Suprapubic skin (tissue), 4 donors: ENCODE data around the gene PITPNM3. TPM values are rescaled to one million over a fixed set of nuclear protein-coding genes. Genes with fewer than 3 reads are reported as not detected.

Experiments
- DNase-seq, 2 donors: peaks; one replicate each; pipeline ENCODE4 v3.0.0-alpha.2; 2019; ENCODE audit warnings: low spot score in 2 of 2
- H3K27ac ChIP-seq: fragments of 200-600 bp; sonication (generic); one replicate; pipeline ENCODE4 v1.5.1; 2019
- H3K27me3 ChIP-seq: fragments of 200-600 bp; sonication (generic); one replicate; pipeline ENCODE4 v1.5.1; 2019
- H3K36me3 ChIP-seq: fragments of 200-600 bp; sonication (generic); one replicate; pipeline ENCODE4 v1.5.1; 2019
- H3K4me1 ChIP-seq: fragments of 200-600 bp; sonication (generic); one replicate; pipeline ENCODE4 v1.5.1; 2019
- H3K4me3 ChIP-seq: fragments of 200-600 bp; sonication (generic); one replicate; pipeline ENCODE4 v1.5.1; 2019; ENCODE audit warnings: mild to moderate bottlenecking
- H3K9me3 ChIP-seq: fragments of 200-600 bp; sonication (generic); one replicate; pipeline ENCODE4 v1.5.1; 2019
- CTCF ChIP-seq, 2 donors: fragments of 200-600 bp in 1 of 2; fragments of 450-650 bp in 1 of 2; sonication (generic) in 1 of 2; IDR thresholded peaks; one replicate each; pipeline ENCODE4 v1.5.1; 2016 to 2019; ENCODE audit warnings: antibody characterized with exemption in 2 of 2, mild to moderate bottlenecking in 1 of 2, moderate library complexity in 1 of 2
- EP300 ChIP-seq: sonication (generic); formaldehyde crosslinking; IDR thresholded peaks from one replicate; pipeline ENCODE4 v1.6.1; 2017; ENCODE audit warnings: antibody characterized with exemption
- POLR2A ChIP-seq, 2 donors: fragments of 450-650 bp; IDR thresholded peaks; one replicate each; pipeline ENCODE4 v1.6.1; 2017; ENCODE audit warnings: antibody characterized with exemption in 2 of 2, mild to moderate bottlenecking in 2 of 2, moderate library complexity in 2 of 2
- POLR2AphosphoS5 ChIP-seq, 3 donors: sonication (generic); formaldehyde crosslinking; IDR thresholded peaks; one replicate each; pipeline ENCODE4 v1.6.1; 2017; ENCODE audit warnings: antibody characterized with exemption in 3 of 3
- WGBS: methylation state at CpG from one replicate; pipeline ENCODE4 v1.1.5; 2018; 5-methylcytosine and 5-hydroxymethylcytosine counted together
- total RNA-seq, 4 donors: library from RNA; depleted of rRNA; stranded (reverse); fragments of >200 nt; gene quantifications; one replicate each; pipeline ENCODE4 v1.1.0, GENCODE V29; 2016

The PITPNM3 gene
- total RNA-seq, 4 donors from 2014 or later: 16.4 to 31.1 (median 19.2) TPM

GRCh38 chr17:6557040-6557438 lies 684 bp upstream of the PITPNM3 start:
- H3K9me3 ChIP-seq: no peaks in the 10 kb centered on the region
- peaks cover 5% of the 10 kb centered on the region for H3K27me3 ChIP-seq
- no peak for DNase-seq
- no peaks in the 10 kb centered on the region for H3K36me3 ChIP-seq
- peak overlapping the region; percentile 80 for H3K4me3 ChIP-seq
- TF ChIP-seq CTCF (IDR thresholded peaks at IDR 0.05) (no peak), POLR2A (IDR thresholded peaks at IDR 0.05) (no peak), POLR2AphosphoS5 (IDR thresholded peaks at IDR 0.05) (no peak), EP300 (no peak)
- 58% methylated on average over 8 of the region's 9 CpGs for WGBS
- peaks cover 37% of the 10 kb centered on the region for H3K4me1 ChIP-seq
- no peak overlapping the region for H3K27ac ChIP-seq

- DNase-seq: no peak
- Histone ChIP-seq H3K36me3 (no peaks in the 10 kb centered on the region), H3K4me1 (peaks cover 47% of the 10 kb centered on the region), H3K9me3 (no peaks in the 10 kb centered on the region), H3K27me3 (peaks cover 5% of the 10 kb centered on the region), H3K4me3 (peak overlapping the region; percentile 80), H3K27ac (peak overlapping the region; percentile 77)
- WGBS: under 1% methylated on average over 27 of the region's 56 CpGs
- no peak for TF ChIP-seq EP300
- TF ChIP-seq CTCF (IDR thresholded peaks at IDR 0.05): no peak
- no peak for TF ChIP-seq POLR2A (IDR thresholded peaks at IDR 0.05)
- no peak for TF ChIP-seq POLR2AphosphoS5 (IDR thresholded peaks at IDR 0.05)
These were observed 829 bp downstream of the PITPNM3 start for GRCh38 chr17:6555331-6556120.

DNA sequence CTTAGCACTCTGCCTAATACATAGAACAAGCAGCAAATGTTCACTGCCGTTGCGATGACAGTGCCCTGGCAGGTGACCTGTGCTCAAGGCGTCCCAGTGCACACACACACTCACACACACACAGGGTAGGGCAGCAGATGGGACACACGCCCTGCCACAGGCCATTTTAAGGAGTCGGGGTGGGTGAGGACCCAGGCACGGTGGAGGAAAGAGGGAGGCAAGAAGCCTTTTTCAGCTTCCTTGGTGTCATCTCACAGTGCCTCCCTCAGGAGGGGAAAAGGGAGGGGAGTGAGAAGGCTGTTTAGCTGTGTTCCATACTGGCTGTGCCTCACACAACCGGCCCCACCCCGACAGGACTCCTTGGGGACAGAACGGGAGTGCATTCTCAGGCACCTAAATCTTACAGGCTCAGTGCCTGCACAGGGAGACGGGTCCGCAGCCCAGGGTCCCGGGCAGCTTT lies 1.5 kb downstream of the PITPNM3 start:
- peak overlapping the region; percentile 80 for H3K4me3 ChIP-seq
- peaks cover 5% of the 10 kb centered on the region for H3K27me3 ChIP-seq
- TF ChIP-seq CTCF (IDR thresholded peaks at IDR 0.05) (no peak), POLR2AphosphoS5 (IDR thresholded peaks at IDR 0.05) (no peak), POLR2A (IDR thresholded peaks at IDR 0.05) (no peak), EP300 (no peak)
- peaks cover 53% of the 10 kb centered on the region for H3K4me1 ChIP-seq
- 10% methylated on average over 8 of the region's 12 CpGs for WGBS
- no peaks in the 10 kb centered on the region for H3K36me3 ChIP-seq
- no peak for DNase-seq
- H3K9me3 ChIP-seq: no peaks in the 10 kb centered on the region
- H3K27ac ChIP-seq: peak overlapping the region; percentile 77

DNA sequence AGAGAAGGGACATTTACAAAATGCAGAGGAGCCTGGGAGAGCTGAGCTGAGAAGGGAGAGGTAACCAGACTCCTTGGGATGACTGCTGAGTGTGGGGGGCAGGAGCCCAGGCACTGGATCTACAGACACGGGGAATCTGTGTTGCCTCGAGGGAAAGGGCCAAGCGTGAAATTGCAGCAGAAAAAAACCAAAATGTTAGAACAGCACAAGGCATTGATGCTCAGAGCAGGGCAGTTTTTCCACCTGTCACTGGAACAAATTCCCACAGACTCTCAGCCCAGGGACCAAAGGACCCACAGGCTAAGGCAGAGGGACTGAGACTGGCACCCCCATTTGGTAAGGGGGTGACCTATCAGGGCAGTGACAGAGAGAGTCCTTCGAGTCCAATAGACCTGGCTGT lies 2.0 kb downstream of the PITPNM3 start:
- peaks cover 59% of the 10 kb centered on the region for H3K4me1 ChIP-seq

More for the DNA sequence above, 2.0 kb downstream of the PITPNM3 start:
- Histone ChIP-seq H3K36me3 (no peaks in the 10 kb centered on the region), H3K9me3 (no peaks in the 10 kb centered on the region), H3K27me3 (peaks cover 5% of the 10 kb centered on the region), H3K4me3 (no peak overlapping the region), H3K27ac (peak overlapping the region; percentile 77)
- no peak for DNase-seq
- TF ChIP-seq POLR2AphosphoS5 (IDR thresholded peaks at IDR 0.05) (no peak), CTCF (IDR thresholded peaks at IDR 0.05) (no peak), EP300 (no peak), POLR2A (IDR thresholded peaks at IDR 0.05) (no peak)
- WGBS: 58% methylated on average over 4 of the region's 4 CpGs
